ENCODE data around the gene EEF1AKMT1. TPM values are rescaled to one million over a fixed set of nuclear protein-coding genes. Genes with fewer than 3 reads are reported as not detected.
A peak's percentile ranks its signal among the peaks of the same experiment; 100 is the strongest.

The EEF1AKMT1 gene
- total RNA-seq, 3 donors from 2014 or later = 4.9 to 11.6 (median 5.1) TPM

- intact Hi-C loops (cut with DNase I, micrococcal nuclease) = no loop called here
- no peak overlapping the region for H3K4me3 ChIP-seq
- no peaks in the 10 kb centered on the region for H3K4me1 ChIP-seq (ENCODE audit: low read depth)
- no peaks in the 10 kb centered on the region for H3K9me3 ChIP-seq
- TF ChIP-seq CTCF (IDR thresholded peaks at IDR 0.05) = no peak
- DNase-seq (peak; percentile 49 to 68 (median 63)), ATAC-seq (peak; percentile 76)
- no peaks in the 10 kb centered on the region for H3K36me3 ChIP-seq (ENCODE audit: low read depth)
Measured at GRCh38 chr13:20814224-20814910, 40.6 kb upstream of the EEF1AKMT1 start.

- DNase-seq (no peak), ATAC-seq (no peak)
- H3K36me3 ChIP-seq (ENCODE audit: low read depth) = no peaks in the 10 kb centered on the region
- no peaks in the 10 kb centered on the region for H3K9me3 ChIP-seq
- TF ChIP-seq CTCF (IDR thresholded peaks at IDR 0.05) = no peak
- H3K4me3 ChIP-seq = no peak overlapping the region
- H3K4me1 ChIP-seq (ENCODE audit: low read depth) = no peaks in the 10 kb centered on the region
- intact Hi-C loops (cut with DNase I, micrococcal nuclease) = no loop called here
Measured at GRCh38 chr13:20812890-20813289, 39.1 kb upstream of the EEF1AKMT1 start.

DNA sequence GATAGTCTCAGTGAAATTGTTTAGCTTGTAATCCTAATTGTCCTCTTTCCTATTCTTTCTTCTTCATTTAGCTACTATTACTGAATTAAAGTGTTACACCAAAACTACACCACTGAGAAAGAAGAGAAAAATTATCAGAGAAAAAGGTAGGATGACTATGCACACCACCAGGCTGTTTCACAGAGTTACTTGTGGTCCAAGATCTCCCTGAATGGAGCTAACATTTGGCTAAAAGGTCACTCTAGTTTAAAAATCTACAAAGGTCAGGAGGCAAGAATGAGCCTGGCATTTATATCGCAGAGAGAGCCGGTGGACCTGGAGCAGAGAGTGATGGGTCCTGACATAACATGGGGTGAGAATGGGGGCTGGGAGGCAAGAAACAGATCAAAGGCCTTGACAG, 37.0 kb upstream of the EEF1AKMT1 start:
- intact Hi-C loops (cut with DNase I, micrococcal nuclease) = no loop called here
- no peak for TF ChIP-seq CTCF (IDR thresholded peaks at IDR 0.05)
- Histone ChIP-seq H3K4me1 (ENCODE audit: low read depth) (no peaks in the 10 kb centered on the region), H3K9me3 (no peaks in the 10 kb centered on the region), H3K36me3 (ENCODE audit: low read depth) (no peaks in the 10 kb centered on the region), H3K4me3 (no peak overlapping the region)
- no peak for DNase-seq
- no peak for ATAC-seq

DNA sequence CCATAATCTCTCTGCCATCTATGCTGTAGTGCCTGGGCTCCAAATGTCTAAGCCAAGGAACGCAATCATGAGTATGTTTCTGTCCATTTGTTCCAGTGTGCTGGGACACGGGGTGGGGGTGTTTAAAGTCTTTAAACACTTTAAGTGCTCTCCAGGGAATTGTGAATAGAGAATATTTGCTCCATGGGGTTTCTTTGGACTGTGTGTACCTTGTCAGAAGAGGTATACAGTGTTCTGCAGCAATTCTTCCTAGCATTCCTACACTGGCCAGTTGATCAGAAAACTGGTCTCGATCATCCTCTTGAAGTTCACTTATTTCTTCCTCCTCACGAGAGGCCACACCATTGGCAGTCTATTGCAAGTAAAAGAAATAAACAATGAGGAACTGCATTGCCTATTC, 35.1 kb upstream of the EEF1AKMT1 start:
- no peak overlapping the region for H3K4me3 ChIP-seq
- DNase-seq = no peak
- no peak for ATAC-seq
- intact Hi-C loops (cut with DNase I, micrococcal nuclease) = no loop called here
- H3K9me3 ChIP-seq = no peaks in the 10 kb centered on the region
- H3K4me1 ChIP-seq (ENCODE audit: low read depth) = no peaks in the 10 kb centered on the region
- no peak for TF ChIP-seq CTCF (IDR thresholded peaks at IDR 0.05)
- no peaks in the 10 kb centered on the region for H3K36me3 ChIP-seq (ENCODE audit: low read depth)

DNA sequence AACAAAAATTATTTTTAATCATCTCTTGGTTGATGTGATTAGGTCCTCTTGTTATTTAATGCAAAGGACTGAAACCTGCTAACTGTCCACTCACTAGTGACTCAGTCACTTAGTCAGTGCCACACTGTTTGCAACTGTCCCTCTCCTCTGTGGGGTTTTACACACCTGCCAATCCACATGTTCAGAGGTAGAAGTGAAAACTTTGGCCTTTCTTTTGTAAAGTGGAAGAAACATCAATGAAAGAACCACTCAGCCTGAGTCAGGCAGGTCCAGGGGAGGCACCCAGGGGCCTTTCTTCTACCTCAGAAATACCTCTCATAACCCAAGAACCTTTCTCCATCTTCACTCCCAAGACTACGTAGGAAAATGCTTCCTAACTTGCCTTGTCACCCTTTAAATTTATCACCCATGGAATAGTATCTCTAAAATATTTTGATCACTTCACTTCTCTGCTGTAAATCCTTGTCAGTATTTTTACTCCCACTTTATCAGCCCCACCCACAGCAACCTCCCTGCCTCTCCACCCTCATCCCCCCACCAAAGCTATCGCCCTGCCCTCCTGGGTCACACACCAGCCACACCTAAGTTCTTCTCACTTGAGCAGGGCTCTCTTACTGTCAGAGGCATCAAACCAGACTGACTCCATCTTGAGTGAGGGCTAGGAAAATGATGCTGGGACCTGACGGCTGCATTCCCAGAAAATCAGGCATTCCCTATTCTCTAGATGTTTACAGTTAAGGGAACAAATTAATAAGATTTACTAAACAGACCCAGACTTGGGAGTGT, 29.6 kb upstream of the EEF1AKMT1 start:
- Histone ChIP-seq H3K36me3 (ENCODE audit: low read depth) (no peaks in the 10 kb centered on the region), H3K9me3 (no peaks in the 10 kb centered on the region), H3K4me1 (ENCODE audit: low read depth) (no peaks in the 10 kb centered on the region), H3K4me3 (no peak overlapping the region)
- intact Hi-C loops (cut with DNase I, micrococcal nuclease) = no loop called here
- ATAC-seq (no peak), DNase-seq (no peak)
- TF ChIP-seq CTCF (IDR thresholded peaks at IDR 0.05) = no peak
